DMS53 treated with DMSO at 0.1 percent for 48 hours (cell line): ENCODE measurements around the gene RFX2.
"Not testable (repeated sequence)": the region's sequence is repeated elsewhere in the genome, so short reads cannot be mapped to it uniquely, and the experiment has no call there.

ENCODE experiments used
- DNase-seq: peaks from one replicate; lab custom pipeline; 2025; ENCODE audit not compliant: unreplicated experiment; lab: John Stamatoyannopoulos, UW

RFX2 gene

GRCh38 chr19:6041991-6042481 lies 68.3 kb downstream of the RFX2 start:
- no peak for DNase-seq

DNA sequence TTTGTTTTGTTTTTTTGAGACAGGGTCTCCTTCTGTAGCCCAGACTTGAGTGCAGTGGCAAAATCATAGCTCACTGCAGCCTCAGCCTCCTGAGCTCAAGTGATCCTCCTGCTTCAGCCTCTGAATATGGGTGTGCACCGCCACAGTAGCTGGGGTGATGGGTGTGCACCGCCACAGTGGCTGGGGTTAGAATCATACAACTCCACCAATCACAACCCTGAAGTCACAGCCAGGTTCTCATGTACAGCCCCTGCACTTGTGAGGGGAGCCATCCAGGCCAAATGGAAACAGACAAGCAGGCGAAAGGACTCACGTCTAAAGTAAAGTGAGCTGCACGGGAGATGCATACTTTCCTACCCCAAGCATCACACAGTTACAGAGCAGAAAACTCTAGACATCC lies 69.2 kb downstream of the RFX2 start:
- DNase-seq, result no peak

DNA sequence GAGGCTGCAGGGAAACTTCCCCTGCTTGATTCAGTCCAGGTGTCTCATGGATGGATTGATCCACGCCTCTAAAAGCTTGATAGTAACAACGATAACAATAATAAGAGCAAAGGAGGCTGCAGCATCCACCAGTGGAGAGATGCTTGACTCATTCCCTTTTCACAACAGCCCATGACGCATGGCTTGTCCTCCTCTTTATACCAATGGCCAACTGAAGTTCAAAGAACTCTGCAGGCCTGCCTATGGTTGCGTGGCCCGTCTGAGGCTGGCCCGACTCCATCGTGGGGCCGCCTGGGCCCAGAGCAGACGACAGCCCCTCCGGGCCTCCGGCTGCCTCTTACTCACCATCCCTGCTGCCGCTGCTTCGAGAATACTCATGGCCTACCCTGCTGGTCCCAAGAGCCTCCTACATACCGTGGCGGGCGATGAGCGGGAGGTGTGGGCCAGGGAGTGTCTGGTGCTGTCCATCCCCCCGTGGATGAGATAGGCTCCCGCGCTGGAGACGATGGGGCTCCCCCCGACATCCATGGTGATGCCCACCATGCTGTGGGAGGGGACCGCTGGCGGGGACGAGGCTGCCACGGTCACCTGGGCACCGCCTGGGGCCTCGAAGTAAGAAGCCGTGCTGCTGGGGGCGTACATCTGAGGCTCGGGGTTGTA lies 70.6 kb downstream of the RFX2 start:
- DNase-seq, result no peak

- DNase-seq, result no peak
Measured at GRCh38 chr19:6038634-6039405, 71.5 kb downstream of the RFX2 start.

- no peak for DNase-seq
Measured at GRCh38 chr19:6035026-6035425, 75.3 kb downstream of the RFX2 start.

GRCh38 chr19:6034512-6034911 lies 75.8 kb downstream of the RFX2 start:
- no peak for DNase-seq

DNA sequence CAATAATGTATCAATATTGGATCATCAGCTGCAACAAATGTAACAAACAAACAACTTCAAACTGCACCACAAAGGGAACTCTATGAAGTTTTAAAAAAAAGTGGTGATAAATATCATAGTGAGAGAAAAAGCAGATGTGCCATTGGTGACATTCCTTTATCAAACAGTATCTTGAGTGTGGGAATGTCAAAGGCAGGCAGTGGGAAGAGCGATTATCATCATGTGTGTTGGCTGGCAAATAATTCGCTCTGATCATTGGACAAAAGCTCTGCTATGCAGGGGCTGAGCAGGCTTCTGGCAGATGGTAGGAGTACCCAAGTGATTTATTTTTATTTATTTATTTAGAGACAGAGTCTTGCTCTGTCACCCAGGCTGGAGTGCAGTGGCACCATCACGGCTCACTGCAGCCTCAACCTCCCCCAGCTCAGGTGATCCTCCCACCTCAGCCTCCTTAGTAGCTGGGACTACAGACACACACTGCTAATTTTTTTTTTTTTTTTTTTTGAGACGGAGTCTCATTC lies 76.5 kb downstream of the RFX2 start:
- DNase-seq, result no peak

DNA sequence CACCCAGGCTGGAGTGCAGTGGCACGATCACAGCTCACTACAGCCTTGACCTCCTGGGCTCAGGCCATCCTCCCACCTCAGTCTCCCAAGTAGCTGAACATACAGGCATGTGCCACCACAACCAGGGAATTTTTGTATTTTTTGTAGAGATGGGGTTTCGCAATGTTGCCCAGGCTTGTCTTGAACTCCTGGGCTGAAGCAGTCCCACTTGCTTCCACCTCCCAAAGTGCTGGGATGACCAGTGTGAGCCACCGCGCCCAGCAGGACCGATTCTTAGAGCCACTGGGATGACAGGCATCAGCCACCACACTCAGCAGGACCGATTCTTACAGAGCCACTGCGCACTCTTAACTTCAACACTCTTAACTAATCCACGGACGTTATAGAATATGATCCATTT lies 77.5 kb downstream of the RFX2 start:
- DNase-seq, result no peak

- no peak for DNase-seq
Measured at GRCh38 chr19:6032381-6032780, 77.9 kb downstream of the RFX2 start.

GRCh38 chr19:6030214-6030507 lies 80.1 kb downstream of the RFX2 start:
- DNase-seq, result no peak

DNA sequence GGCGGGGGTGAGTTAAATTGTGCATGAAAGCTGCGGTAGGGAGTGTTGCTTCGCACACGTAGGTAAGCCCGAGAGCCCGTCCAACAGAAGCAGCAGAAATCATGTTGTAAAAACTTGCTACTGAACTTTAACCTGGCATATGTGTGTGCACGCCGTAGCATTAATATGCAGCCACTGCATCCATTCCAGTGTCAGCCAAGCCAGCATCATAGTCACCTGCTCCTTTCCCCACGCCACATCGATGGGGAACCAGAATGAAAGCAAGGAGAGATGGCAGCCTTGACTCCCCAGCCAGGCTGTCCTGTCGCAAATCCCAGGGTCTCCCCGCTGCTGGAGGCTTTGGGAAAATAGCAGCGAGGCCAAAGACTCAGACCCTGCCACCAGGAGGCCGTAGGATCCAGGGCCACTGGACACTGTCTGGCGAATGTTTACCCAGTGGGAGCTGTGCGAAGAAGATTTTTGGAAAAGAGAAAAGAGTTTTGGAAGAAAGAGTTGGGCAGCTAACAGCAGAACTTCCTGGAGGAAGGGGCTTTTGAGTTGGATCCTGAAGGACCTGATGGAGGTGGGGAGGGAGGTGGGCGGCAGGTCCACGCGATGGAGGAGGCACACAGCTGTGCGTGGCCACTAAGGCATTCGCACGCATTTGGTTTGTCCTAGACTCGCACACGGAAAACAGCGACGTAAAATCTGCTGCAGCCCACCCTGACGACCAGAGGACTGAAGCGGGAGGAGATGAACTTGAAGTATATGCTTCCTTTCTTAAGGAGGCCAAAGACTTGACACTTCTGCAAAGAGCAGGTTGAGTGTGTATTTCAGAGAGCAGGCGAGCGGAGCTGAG lies 83.7 kb downstream of the RFX2 start:
- DNase-seq, result no peak

DNA sequence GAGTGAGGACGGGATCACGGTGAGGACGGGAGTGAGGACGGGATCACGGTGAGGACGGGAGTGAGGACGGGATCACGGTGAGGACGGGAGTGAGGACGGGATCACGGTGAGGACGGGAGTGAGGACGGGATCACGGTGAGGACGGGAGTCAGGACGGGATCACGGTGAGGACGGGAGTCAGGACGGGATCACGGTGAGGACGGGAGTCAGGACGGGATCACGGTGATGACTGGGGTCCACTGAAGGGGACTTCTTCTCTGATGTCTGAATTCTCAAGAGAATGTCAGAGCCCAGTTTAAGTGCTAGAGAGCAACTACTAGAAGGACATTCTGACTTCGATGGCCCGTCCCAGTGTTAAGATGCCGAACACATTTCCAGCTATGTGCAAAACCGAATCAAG lies 85.5 kb downstream of the RFX2 start:
- not testable (repeated sequence) for DNase-seq

GRCh38 chr19:6023936-6024335 lies 86.4 kb downstream of the RFX2 start:
- no peak for DNase-seq

DNA sequence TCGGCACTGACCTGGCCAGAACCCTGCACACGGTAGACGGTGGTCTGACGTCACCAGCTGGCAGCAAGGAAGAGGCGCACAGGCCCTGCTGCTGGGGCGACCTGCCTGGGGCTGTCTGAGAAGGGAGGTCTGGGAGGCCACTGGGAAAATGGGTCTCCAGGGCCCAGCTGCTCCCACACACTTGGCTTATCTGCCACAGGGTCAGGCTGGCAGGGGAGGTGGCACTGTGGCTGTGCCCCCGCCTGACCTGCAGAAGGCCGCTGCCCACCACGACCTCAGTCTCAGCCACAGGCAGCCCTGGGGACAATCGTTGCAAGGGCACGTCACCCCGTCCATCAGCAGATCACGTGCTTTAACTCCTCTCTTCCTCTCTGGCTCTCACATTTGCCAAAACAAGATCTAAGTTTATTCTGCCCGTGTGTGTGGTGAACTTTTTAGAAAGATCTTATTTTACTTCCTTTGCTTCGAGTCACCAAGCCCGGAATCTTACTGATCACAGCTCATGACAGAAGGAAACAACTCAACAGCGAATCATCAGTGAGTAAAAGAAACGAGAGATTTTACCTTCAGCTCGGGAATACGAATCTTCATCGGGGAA lies 87.1 kb downstream of the RFX2 start:
- DNase-seq, result no peak

DNA sequence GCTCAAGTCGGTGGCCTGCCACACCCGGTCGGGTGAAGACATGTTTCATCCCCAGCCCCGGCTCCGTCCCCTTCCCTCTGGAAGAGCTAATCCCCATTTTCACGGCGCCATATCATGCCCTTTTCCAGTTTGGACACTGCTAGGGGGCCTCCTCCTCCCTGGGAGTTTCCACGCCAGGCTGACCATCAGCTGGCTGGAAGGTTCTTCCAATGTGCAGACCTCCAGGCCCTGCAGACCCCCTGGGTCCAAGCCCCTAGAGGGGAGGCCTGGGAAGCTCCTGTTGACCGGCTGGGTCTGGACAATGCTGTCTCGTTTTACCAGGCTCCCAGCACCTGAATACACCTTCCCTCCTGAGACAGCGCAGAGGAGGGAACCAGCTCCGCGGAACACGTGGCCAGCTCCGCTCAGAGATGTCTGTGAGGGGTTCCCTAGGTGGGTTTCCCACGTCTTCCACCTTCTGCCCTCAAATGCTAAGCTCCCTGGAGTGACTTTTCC lies 87.7 kb downstream of the RFX2 start:
- DNase-seq, result no peak

GRCh38 chr19:6021878-6022569 lies 88.3 kb downstream of the RFX2 start:
- DNase-seq, result peak; percentile 64

GRCh38 chr19:6020972-6021805 lies 89.1 kb downstream of the RFX2 start:
- peak; percentile 66 for DNase-seq

- peak; percentile 85 for DNase-seq
Measured at GRCh38 chr19:6020166-6020882, 90.0 kb downstream of the RFX2 start.

DNA sequence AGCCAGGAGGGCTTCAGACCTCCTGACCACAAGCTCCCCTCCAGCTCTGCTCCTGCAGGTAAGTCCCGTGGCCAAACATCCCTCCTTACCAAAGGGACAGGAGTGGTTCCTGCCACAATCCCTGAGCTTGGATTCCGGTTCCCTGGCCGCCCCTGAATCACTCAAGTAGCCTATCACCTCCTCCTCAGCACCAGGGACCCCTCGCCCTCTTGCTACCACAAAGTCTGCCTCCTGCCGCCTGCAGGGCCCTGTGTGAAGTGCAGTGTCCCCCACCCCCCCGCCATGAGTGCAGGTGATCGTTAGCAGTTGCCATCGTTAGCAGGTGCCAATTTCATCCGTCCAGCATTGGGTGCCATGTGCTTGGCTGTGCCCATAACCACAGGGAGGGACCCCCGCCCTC lies 91.5 kb downstream of the RFX2 start:
- DNase-seq, result no peak
